ENCODE results near the gene RNF207. TPM values are rescaled to one million over a fixed set of nuclear protein-coding genes. Genes with fewer than 3 reads are reported as not detected.
A peak's percentile ranks its signal among the peaks of the same experiment; 100 is the strongest.
"Not testable (repeated sequence)": the region's sequence is repeated elsewhere in the genome, so short reads cannot be mapped to it uniquely, and the experiment has no call there.

Gene RNF207
- total RNA-seq, 2 experiments from 2014 or later, result 12.4 to 36.7 TPM

GRCh38 chr1:6212193-6212959 is 6.5 kb downstream of the RNF207 start:
- Mint-ChIP-seq H3K27ac (no peak overlapping the region), H3K9me3 (ENCODE audit: low read depth) (no peaks in the 10 kb centered on the region), H3K36me3 (no peaks in the 10 kb centered on the region), H3K4me1 (peaks cover 9% of the 10 kb centered on the region), H3K27me3 (peaks cover 10% of the 10 kb centered on the region), H3K4me3 (no peak overlapping the region)
- CTCF ChIA-PET, result interaction anchor here (1.1 to 1.2 kb wide), 2 partner anchors 10 to 34 kb away, joined by 3 read pairs; no protein-coding TSS in a partner anchor
- DNase-seq (no peak), ATAC-seq (no peak)

- Mint-ChIP-seq H3K36me3 (peaks cover 9% of the 10 kb centered on the region), H3K4me3 (no peak overlapping the region), H3K27ac (no peak overlapping the region), H3K4me1 (no peaks in the 10 kb centered on the region), H3K27me3 (no peaks in the 10 kb centered on the region), H3K9me3 (ENCODE audit: low read depth) (no peaks in the 10 kb centered on the region)
- ATAC-seq (no peak), DNase-seq (no peak)
- CTCF ChIA-PET, result interaction anchor here (1.0 kb wide), 1 partner anchor 12 kb away, joined by 3 read pairs; the partner anchor contains the start of gene RNF207
Observed at GRCh38 chr1:6218375-6219164, 12.7 kb downstream of the RNF207 start.

- not testable (repeated sequence) for H3K4me1 Mint-ChIP-seq, H3K27me3 Mint-ChIP-seq
- CTCF ChIA-PET, result interaction anchor here (0.5 kb wide), 1 partner anchor 17 kb away, joined by 3 read pairs; no protein-coding TSS in a partner anchor
Observed at GRCh38 chr1:6219641-6220040, 13.7 kb downstream of the RNF207 start.

GRCh38 chr1:6220236-6220635 is 14.3 kb downstream of the RNF207 start:
- DNase-seq, result no peak
- Mint-ChIP-seq H3K4me1 (no peaks in the 10 kb centered on the region), H3K36me3 (peaks cover 24% of the 10 kb centered on the region), H3K27me3 (no peaks in the 10 kb centered on the region), H3K9me3 (ENCODE audit: low read depth) (no peaks in the 10 kb centered on the region), H3K4me3 (no peak overlapping the region), H3K27ac (no peak overlapping the region)
- no peak for ATAC-seq
- CTCF ChIA-PET, result no interaction called here

More at GRCh38 chr1:6219641-6220040, 13.7 kb downstream of the RNF207 start:
- peaks cover 20% of the 10 kb centered on the region for H3K36me3 Mint-ChIP-seq
- not testable (repeated sequence) for H3K27ac Mint-ChIP-seq; DNase-seq; H3K4me3 Mint-ChIP-seq; ATAC-seq; H3K9me3 Mint-ChIP-seq (ENCODE audit: low read depth)

GRCh38 chr1:6221210-6221784 is 15.4 kb downstream of the RNF207 start:
- no peaks in the 10 kb centered on the region for H3K4me1 Mint-ChIP-seq
- H3K27ac Mint-ChIP-seq, result no peak overlapping the region
- CTCF ChIA-PET, result interaction anchor here (1.0 to 1.4 kb wide), 3 partner anchors 8 to 25 kb away, joined by 3 to 4 read pairs (median 3); partner anchors contain the start of gene RNF207
- H3K36me3 Mint-ChIP-seq, result peaks cover 29% of the 10 kb centered on the region
- ATAC-seq (no peak), DNase-seq (no peak)
- H3K27me3 Mint-ChIP-seq, result no peaks in the 10 kb centered on the region
- no peaks in the 10 kb centered on the region for H3K9me3 Mint-ChIP-seq (ENCODE audit: low read depth)
- no peak overlapping the region for H3K4me3 Mint-ChIP-seq

- Mint-ChIP-seq H3K9me3 (ENCODE audit: low read depth) (no peaks in the 10 kb centered on the region), H3K36me3 (peaks cover 37% of the 10 kb centered on the region), H3K27ac (no peak overlapping the region), H3K4me1 (no peaks in the 10 kb centered on the region), H3K4me3 (no peak overlapping the region), H3K27me3 (no peaks in the 10 kb centered on the region)
- DNase-seq, result no peak
- CTCF ChIA-PET, result interaction anchor here (1.2 kb wide), 1 partner anchor 9 kb away, joined by 3 read pairs; no protein-coding TSS in a partner anchor
- no peak for ATAC-seq
Observed at GRCh38 chr1:6222636-6223035, 16.7 kb downstream of the RNF207 start.

- Mint-ChIP-seq H3K36me3 (peaks cover 37% of the 10 kb centered on the region), H3K9me3 (ENCODE audit: low read depth) (no peaks in the 10 kb centered on the region), H3K27me3 (no peaks in the 10 kb centered on the region), H3K4me3 (no peak overlapping the region), H3K27ac (no peak overlapping the region), H3K4me1 (no peaks in the 10 kb centered on the region)
- CTCF ChIA-PET, result interaction anchor here (1.1 kb wide), 1 partner anchor 19 kb away, joined by 3 read pairs; no protein-coding TSS in a partner anchor
- ATAC-seq (no peak), DNase-seq (no peak)
Observed at GRCh38 chr1:6223617-6224016, 17.7 kb downstream of the RNF207 start.

GRCh38 chr1:6224718-6225117 is 18.8 kb downstream of the RNF207 start:
- no peaks in the 10 kb centered on the region for H3K4me1 Mint-ChIP-seq
- CTCF ChIA-PET, result interaction anchor here (0.9 to 1.1 kb wide), 2 partner anchors 17 to 20 kb away, joined by 3 read pairs; no protein-coding TSS in a partner anchor
- no peak overlapping the region for H3K27ac Mint-ChIP-seq
- H3K36me3 Mint-ChIP-seq, result peaks cover 37% of the 10 kb centered on the region
- ATAC-seq, result no peak
- no peaks in the 10 kb centered on the region for H3K9me3 Mint-ChIP-seq (ENCODE audit: low read depth)
- no peak overlapping the region for H3K4me3 Mint-ChIP-seq
- DNase-seq, result no peak
- H3K27me3 Mint-ChIP-seq, result no peaks in the 10 kb centered on the region

GRCh38 chr1:6225651-6226050 is 19.7 kb downstream of the RNF207 start:
- H3K9me3 Mint-ChIP-seq (ENCODE audit: low read depth), result no peaks in the 10 kb centered on the region
- H3K4me1 Mint-ChIP-seq, result no peaks in the 10 kb centered on the region
- no peak overlapping the region for H3K27ac Mint-ChIP-seq
- peaks cover 37% of the 10 kb centered on the region for H3K36me3 Mint-ChIP-seq
- DNase-seq, result no peak
- CTCF ChIA-PET, result interaction anchor here (1.1 to 1.4 kb wide), 2 partner anchors 17 to 21 kb away, joined by 3 to 4 read pairs; no protein-coding TSS in a partner anchor
- no peak for ATAC-seq
- H3K4me3 Mint-ChIP-seq, result no peak overlapping the region
- no peaks in the 10 kb centered on the region for H3K27me3 Mint-ChIP-seq

GRCh38 chr1:6233376-6233775 is 27.5 kb downstream of the RNF207 start:
- DNase-seq (no peak), ATAC-seq (no peak)
- peaks cover 18% of the 10 kb centered on the region for H3K36me3 Mint-ChIP-seq
- H3K4me1 Mint-ChIP-seq, result peaks cover 25% of the 10 kb centered on the region
- CTCF ChIA-PET, result interaction anchor here (1.1 to 1.3 kb wide), 2 partner anchors 27 to 29 kb away, joined by 3 read pairs; no protein-coding TSS in a partner anchor
- no peak overlapping the region for H3K4me3 Mint-ChIP-seq
- H3K27ac Mint-ChIP-seq, result no peak overlapping the region
- H3K27me3 Mint-ChIP-seq, result no peaks in the 10 kb centered on the region
- H3K9me3 Mint-ChIP-seq (ENCODE audit: low read depth), result no peaks in the 10 kb centered on the region

GRCh38 chr1:6234502-6235295 is 28.8 kb downstream of the RNF207 start:
- Mint-ChIP-seq H3K27ac (peak overlapping the region; percentile 84), H3K4me1 (peaks cover 27% of the 10 kb centered on the region), H3K36me3 (peaks cover 18% of the 10 kb centered on the region), H3K9me3 (ENCODE audit: low read depth) (no peaks in the 10 kb centered on the region), H3K27me3 (peaks cover 13% of the 10 kb centered on the region), H3K4me3 (peak overlapping the region; percentile 86)
- no peak for DNase-seq
- CTCF ChIA-PET, result interaction anchor here (0.5 to 5.2 kb wide), 5 partner anchors 12 to 210 kb away, joined by 3 to 38 read pairs (median 3); no protein-coding TSS in a partner anchor
- no peak for ATAC-seq

GRCh38 chr1:6235296-6235677 is 29.4 kb downstream of the RNF207 start:
- CTCF ChIA-PET, result interaction anchor here (0.9 to 5.2 kb wide), 4 partner anchors 12 to 210 kb away, joined by 3 to 38 read pairs (median 6); no protein-coding TSS in a partner anchor
- peaks cover 19% of the 10 kb centered on the region for H3K27me3 Mint-ChIP-seq
- H3K36me3 Mint-ChIP-seq, result peaks cover 18% of the 10 kb centered on the region
- peaks cover 27% of the 10 kb centered on the region for H3K4me1 Mint-ChIP-seq
- no peaks in the 10 kb centered on the region for H3K9me3 Mint-ChIP-seq (ENCODE audit: low read depth)
- H3K27ac Mint-ChIP-seq, result peak overlapping the region; percentile 84
- ATAC-seq (peak; percentile 3), DNase-seq (no peak)
- peak overlapping the region; percentile 86 for H3K4me3 Mint-ChIP-seq

Measured in activated CD8-positive, alpha-beta memory T cell treated with anti-CD3 and anti-CD28 coated beads, Interleukin-2, amount 10 ng/mL, durations not matched to agents 7 days and 5 days (primary cell).